ENCODE measurements around the gene SCAPER.

The SCAPER gene

DNA sequence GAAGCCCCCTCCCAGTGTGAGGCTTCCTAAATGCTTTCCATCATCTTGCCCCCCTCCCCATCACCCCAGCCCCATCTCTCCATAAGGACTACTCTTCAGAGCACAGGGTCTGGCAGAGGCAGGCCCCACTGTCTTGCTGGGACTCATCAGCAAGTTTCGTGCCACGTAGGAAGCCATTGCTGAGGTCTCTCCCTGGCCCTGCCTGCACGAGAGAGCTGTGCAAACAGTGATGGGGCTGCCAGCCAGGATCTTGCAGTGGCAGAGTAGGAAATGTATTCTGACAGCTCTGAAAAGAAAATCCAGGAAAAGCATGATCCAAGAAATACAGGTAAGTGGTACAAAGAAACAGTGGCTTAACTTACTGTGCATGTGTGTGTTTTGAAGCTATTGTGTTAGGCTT, 546.0 kb downstream of the SCAPER start:
- no peak for DNase-seq (ENCODE audit: low spot score)

DNA sequence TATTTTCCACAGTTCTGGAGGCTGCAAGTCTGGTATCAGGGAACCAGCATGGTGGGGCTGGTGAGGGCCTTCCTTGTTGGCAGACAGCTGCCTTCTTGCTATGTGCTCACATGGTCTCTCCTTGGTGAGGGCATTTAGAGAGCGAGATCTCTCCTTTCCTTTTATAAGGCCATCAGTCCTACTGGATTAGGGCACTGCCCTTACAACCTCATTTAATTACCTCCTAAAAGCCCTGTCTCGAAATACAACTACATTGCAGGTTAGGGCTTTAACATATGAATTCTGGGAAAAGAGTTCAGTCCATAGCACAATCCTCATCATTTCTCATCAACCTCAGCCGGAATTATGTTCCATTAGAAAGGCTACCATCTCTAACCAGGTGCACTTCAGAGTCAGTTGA, 546.7 kb downstream of the SCAPER start:
- DNase-seq (ENCODE audit: low spot score), result no peak

DNA sequence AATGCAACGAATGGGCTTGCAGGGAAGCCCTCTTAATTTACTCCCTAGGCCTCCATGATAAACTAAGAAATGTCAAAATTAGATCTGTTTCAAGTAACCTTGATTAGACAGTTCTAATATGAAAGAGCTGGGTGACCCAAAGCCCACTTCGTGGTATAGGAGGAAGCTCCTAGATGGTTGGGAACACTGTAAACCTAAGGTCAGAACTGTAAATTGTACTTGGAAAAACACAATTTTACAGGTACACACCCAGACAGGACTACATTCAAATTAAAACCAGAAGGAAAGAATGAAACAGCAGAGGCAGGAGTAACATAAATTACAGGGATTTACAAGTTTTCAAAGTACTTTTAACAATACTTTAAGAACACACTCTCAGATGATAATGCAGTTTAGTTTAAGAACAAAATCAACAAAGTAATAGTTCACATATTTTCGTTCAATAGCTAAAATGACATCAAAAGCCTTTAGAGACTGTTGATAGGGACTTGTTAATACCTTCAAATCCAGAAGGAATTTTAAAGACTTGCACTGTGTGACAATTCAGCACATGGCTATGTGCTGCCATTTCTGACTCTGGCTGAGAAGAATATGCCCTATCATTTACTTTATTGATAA, 550.2 kb downstream of the SCAPER start:
- DNase-seq (ENCODE audit: low spot score), result no peak

DNA sequence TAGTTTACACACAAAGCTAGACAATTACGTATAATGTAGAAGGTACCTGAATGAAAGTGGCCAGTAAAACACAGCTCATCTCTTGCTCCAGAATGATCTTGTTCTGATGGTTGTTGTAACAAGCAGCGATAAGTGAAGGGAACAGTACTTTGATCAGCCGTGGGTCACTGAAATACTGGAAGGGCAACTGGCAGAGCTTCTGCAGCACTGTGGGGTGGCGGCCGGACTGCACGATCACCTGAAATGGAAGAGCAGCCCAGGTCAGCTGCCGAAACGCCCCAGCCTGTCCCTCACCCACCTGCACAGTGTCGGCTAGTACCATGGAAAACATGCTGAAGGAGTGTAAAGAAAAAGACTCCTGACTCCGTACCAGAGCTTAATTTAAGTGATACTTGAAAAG, 551.2 kb downstream of the SCAPER start:
- DNase-seq (ENCODE audit: low spot score), result no peak

DNA sequence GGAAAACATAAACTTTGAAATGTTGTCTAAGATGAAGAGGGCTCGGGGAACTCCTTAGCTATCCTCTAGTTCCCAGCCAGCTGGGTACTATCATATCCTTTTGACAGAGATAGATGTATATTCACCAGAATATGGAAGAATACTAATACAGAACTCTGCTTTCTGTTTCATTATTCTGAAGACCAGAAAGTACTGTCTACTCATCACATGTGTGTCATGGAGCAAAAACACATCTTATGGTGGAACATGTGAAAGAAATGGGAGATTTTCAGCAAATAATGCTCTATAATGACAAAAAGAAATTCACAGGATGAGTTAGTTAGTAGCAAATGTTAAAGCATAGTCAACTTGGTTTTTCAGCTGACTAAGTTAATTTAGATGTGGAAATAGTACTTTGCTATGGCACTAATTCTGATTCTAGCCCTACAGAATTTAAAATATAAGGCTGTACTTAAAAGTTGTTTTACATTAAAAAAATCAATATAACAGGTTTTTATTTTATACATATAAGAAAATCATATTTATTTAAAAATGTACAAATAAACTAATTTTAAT, 552.0 kb downstream of the SCAPER start:
- DNase-seq (ENCODE audit: low spot score), result no peak

DNA sequence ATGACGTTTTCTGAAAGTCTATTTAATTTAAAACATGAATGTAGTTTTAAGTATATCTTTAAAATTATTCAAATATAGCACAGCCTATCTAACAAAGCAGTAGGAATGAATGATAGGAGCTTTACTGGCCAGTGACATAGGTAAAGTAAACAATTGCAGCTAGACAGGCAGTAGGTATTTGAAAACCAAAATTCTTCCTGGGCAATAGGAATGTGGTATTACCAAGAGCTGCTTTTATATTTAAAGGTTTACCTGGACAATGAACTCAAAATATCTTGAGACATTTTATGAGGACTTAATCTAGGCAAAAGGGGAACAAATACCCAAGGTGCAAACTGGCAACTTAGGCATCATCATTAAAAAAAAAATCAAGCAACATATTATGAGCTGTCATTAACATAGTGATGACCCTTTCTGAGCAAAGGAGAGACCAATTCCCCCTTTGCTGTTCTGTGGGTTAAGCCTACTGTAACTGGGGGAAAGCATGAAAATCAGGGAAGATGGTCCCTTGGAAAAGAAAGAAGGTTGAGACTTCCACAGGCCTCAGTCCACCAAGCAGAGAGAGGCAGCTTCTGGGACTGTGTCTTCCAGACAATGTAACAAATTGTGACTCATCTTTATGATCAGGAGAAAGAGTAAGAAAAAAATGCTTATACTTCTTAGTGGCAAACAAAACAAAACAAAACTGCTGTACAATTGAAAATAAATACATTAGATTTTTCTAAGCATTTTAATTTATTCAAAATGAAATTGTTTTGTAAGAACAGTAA, 555.7 kb downstream of the SCAPER start:
- DNase-seq (ENCODE audit: low spot score), result no peak

DNA sequence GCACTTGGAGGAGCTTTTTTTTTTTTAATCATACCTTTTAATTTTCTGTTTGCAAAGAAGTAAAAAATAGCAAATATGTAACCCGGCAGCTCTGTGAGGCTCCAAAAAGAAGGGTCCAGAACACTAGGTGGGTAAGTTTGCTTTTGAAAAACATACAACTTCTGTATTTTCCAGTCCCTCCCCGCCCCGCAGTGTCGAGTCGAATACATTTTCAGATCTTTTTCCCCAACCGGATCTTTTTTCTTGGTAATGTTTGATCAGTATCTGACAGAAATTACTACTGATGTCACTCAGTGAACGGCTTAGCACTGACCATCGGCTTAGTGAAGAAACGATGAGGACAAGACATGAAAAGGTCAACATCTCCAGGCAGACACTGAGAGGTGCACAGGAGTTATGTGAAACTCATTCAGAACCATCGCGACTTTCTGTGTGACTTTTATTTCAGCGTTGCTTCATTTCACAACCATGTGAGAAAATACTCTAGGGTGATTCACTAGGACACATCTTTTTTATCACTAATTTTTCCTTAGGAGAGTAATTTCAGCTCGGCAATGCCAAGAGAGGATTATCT, 557.6 kb downstream of the SCAPER start:
- DNase-seq (ENCODE audit: low spot score), result no peak

DNA sequence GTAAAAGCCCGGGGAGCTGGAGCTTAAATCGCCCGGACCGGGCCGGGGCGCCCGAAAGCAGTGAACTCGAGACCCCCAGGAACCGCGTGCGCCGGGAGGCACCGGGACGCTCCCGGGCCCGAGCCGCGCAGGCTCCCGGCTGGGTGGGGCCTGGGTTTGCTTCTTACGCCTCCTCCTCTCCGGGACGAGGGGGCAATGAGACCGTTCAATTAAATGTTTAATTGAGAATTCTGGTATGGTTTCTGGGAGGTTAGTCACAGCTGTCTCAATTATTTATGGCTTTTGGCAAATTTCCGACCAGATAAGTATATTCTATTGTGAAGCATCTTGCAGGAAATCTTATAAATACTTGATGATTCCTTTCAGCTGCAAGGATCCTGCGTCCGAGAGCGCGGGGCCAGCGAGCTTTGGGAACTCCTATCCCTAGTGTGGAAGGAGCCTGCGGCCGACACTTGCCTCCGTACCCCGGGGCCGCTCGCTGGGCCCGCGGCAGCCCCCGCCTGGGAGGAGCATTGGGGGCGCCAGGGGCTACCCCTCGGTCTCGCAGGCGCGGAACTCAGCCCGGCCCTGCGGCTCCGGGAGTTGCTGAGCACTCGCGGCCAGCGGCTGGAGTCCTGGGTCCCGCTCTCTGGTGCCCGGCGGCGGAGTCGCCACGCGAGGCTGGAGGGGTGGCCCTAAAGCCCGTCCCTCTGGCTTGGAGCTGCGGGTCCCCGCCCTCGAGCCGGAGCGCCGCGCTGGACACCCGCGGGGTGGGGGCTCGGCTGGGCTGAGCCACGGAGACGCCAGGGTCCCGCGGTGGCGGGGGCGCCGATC, 558.3 kb downstream of the SCAPER start:
- no peak for DNase-seq (ENCODE audit: low spot score)

DNA sequence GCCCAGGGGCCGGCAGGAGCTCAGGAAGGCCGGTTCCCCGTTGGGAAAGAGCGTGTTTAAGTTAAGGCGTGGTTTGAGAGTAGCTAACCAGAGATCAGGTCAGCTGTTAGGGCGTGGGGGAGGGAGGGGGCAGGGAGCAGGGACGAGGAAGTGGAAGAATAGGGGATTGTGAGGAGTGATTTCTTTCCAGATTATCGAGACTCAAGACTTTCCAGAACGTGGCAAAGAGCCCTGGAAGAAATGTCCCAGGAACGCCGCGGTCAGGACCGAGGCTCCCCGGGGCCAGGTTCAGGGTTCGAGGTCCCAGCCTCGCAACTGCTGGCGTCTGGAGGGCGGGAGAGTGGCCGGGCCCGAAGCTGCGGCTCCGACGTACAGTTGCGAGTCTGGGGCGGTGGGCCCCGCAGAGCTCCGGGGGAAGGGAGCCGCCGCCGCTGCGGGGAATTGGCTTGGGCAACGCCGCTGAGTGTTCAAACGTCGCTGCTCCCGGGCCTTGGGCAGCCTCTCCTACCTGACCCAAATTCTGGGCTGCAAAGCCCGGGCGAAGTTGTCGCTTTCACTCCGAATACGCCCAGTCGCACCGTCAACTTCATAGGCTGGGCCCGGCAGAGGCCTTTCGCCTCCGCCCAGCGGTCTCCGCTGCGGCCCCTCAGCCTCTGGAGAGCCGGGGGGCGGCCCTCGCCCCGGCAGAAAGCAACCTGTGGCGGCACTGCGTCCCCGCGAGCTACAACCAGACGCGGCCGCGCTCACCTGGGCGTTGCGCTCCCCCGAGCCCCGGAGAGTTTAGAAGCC, 559.1 kb downstream of the SCAPER start:
- no peak for DNase-seq (ENCODE audit: low spot score)

DNA sequence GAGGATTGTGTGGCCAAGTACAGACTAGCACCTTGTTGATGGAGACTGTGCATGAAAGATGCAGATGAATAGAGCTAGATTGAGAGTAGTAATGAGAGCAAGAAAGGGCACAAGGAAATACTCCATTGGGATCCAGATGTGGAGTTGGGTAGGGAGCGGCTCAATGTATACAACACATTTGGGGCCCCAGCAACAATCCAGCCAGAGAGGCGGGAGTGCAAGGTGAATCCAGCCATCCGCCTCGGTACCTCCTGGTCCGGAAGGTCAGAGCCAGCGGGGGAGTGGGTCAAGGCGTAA, 559.6 kb downstream of the SCAPER start:
- no peak for DNase-seq (ENCODE audit: low spot score)

DNA sequence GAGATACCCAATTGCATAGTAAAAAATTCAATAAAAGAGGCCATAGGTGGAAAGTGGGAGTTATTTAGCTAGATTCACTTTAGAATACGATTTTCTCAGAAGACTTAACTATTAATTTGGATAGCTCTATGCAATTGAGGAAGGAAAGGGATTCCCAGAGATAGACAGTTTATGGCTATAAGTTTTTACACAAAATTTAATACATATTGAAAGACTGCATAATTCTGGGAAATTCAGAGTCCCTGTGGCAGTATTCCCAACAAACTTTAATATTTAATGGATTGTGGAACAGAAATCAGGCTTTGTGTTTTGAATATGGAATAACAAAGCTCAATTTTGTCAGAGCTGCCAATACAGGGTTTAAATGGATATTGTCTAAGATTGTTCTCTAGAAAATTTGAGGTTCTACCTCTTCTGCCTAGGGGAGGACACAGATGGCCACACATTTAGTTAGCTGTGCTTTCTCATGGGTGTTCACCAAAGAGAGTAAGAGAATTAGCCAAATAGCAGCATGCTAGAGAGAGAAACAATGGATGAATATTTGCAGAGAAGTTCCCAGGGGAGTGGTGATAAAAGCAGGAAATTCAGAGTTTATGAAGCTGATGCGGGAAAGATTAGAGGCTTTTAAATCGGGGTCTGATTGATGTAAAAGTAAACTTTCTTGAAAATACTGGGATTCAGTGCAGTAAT, 560.1 kb downstream of the SCAPER start:
- DNase-seq (ENCODE audit: low spot score), result no peak

DNA sequence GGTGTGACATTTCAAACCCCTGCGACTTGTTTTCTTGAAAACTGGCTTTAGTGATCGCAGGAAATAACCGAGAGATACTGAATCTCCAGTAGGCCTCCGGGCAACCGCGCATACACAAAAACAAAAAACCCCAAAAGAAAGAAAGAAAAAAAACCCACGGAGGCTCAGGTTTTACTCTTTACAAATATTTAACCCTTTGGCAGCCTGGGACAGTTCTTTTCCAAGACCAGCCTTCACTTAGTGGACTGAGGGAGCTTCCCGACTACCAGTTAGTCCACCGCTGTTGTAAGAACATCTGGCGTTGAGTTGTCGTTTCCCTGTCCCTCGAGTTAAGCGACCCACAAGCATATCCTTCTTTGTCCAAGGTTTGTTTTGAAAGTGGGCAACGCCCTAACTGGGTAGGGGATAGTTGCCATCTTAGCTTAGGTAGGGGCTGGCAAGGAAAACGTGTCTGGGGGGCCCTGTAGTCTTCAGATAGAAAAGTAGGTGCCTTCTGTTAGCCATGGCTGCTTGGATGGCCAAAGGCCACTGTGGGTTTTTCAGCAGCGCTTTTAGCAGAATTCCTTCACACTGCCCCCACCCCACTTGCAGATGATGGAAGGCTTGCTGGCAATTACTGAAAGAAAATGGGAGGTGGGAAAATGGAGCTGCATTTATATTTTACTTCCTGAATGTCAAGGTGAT, 561.7 kb downstream of the SCAPER start:
- DNase-seq (ENCODE audit: low spot score), result no peak

DNA sequence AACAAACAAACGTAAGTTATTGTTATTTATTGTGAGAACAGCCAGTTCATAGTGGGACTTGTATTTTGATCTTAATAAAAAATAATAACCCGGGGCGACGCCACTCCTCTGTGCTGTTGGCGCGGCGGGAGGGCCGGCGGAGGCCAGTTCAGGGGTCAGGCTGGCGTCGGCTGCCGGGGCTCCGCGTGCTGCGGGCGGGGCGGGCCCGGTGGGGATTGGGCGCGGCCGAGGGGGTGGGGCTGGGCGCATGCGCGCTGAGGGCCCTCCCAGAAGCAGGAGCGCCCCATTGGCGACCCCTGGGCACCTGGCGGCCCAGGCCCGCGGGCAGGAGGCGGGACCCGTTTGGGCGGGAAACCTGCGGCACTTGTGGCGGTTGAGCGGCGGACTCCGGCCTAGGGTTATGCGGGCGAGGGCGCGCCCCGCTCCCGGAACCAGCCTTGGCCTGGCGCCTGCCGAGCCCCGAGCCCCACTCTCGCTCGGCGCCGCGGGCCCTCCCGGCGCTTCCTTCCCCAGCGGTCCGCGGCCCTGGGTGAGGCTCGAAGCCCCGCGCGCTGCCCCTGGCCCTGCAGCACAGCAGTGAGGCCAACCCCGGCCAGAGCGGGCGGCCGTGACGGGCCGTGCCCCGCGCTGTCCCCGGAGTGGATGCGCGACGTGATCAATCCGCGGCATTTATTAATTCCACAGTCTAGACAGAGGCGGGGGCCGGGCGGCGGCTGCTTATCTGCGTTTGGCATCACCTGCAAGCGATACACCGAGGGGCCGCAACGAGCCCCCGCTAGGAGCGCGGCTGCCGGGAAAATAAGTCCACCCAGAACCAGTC, 562.5 kb downstream of the SCAPER start:
- DNase-seq (ENCODE audit: low spot score), result no peak

DNA sequence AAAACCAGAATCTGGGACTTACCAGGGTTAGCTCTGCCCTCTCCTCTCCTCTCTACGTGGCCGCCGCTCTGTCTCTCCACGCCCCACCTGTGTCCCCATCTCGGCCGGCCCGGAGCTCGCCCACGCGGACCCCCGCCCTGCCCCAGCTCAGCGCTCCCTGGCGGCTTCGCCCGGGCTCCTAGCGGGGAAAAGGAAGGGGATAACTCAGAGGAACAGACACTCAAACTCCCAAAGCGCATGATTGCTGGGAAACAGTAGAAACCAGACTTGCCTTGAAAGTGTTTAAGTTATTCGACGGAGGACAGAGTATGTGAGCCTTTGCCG, 563.1 kb downstream of the SCAPER start:
- DNase-seq (ENCODE audit: low spot score), result no peak

DNA sequence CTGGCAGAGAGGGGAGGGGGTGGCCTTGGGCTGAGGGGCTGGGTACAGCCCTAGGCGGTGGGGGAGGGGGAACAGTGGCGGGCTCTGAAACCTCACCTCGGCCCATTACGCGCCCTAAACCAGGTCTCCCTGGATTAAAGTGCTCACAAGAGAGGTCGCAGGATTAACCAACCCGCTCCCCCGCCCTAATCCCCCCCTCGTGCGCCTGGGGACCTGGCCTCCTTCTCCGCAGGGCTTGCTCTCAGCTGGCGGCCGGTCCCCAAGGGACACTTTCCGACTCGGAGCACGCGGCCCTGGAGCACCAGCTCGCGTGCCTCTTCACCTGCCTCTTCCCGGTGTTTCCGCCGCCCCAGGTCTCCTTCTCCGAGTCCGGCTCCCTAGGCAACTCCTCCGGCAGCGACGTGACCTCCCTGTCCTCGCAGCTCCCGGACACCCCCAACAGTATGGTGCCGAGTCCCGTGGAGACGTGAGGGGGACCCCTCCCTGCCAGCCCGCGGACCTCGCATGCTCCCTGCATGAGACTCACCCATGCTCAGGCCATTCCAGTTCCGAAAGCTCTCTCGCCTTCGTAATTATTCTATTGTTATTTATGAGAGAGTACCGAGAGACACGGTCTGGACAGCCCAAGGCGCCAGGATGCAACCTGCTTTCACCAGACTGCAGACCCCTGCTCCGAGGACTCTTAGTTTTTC, 563.6 kb downstream of the SCAPER start:
- no peak for DNase-seq (ENCODE audit: low spot score)

DNA sequence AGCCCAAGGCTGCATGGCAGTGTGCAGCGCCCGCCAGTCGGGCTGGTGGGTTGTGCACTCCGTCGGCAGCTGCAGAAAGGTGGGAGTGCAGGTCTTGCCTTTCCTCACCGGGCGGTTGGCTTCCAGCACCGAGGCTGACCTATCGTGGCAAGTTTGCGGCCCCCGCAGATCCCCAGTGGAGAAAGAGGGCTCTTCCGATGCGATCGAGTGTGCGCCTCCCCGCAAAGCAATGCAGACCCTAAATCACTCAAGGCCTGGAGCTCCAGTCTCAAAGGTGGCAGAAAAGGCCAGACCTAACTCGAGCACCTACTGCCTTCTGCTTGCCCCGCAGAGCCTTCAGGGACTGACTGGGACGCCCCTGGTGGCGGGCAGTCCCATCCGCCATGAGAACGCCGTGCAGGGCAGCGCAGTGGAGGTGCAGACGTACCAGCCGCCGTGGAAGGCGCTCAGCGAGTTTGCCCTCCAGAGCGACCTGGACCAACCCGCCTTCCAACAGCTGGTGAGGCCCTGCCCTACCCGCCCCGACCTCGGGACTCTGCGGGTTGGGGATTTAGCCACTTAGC, 564.3 kb downstream of the SCAPER start:
- DNase-seq (ENCODE audit: low spot score), result no peak

DNA sequence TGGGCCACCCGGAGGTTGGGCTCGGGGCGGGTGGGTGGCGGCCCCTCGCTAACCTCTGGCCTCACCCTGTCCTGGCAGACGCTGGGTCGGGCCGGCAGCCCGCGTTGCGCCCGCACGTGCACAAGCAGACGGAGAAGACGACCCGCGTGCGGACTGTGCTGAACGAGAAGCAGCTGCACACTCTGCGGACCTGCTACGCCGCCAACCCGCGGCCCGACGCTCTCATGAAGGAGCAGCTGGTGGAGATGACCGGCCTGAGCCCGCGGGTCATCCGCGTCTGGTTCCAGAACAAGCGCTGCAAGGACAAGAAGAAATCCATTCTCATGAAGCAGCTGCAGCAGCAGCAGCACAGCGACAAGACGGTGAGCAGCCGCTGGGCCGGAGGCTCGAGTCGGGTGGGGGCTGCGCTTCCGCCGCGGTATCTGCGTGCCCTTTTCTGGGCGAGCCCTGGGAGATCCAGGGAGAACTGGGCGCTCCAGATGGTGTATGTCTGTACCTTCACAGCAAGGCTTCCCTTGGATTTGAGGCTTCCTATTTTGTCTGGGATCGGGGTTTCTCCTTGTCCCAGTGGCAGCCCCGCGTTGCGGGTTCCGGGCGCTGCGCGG, 564.8 kb downstream of the SCAPER start:
- no peak for DNase-seq (ENCODE audit: low spot score)

Data from kidney capillary endothelial cell (primary cell).